Spleen (tissue), 11 donors: Measurements from ENCODE around the gene L3MBTL3. TPM values are rescaled to one million over a fixed set of nuclear protein-coding genes. Genes with fewer than 3 reads are reported as not detected.
"Not testable (repeated sequence)": the region's sequence is repeated elsewhere in the genome, so short reads cannot be mapped to it uniquely, and the experiment has no call there.

Source experiments
- DNase-seq: peaks from one replicate; pipeline ENCODE4 v3.0.0-alpha.2; 2020
- H3K27ac ChIP-seq, 8 donors: fragments of 200-600 bp; sonication (generic) in 7 of 8; 1 replicate in 4 of 8; 2 replicates in 4 of 8; pipeline versions ENCODE4 v1.5.0 to v1.8.0; 2016 to 2021; ENCODE audit warnings: inconsistent platforms in 4 of 8, mild to moderate bottlenecking in 4 of 8, moderate library complexity in 1 of 8
- H3K27me3 ChIP-seq, 7 donors: fragments of 200-600 bp; sonication (generic) in 6 of 7; replicated peaks in 1 of 7; 1 replicate in 4 of 7; 2 replicates in 3 of 7; pipeline versions ENCODE4 v1.5.0 to v1.8.0; 2016 to 2021; ENCODE audit warnings: inconsistent platforms in 3 of 7, mild to moderate bottlenecking in 1 of 7
- H3K36me3 ChIP-seq, 6 donors: fragments of 200-600 bp; sonication (generic) in 5 of 6; 1 replicate in 4 of 6; 2 replicates in 2 of 6; pipeline versions ENCODE4 v1.5.0 to v1.8.0; 2016 to 2021; ENCODE audit warnings: inconsistent platforms in 2 of 6
- H3K4me1 ChIP-seq, 6 donors: fragments of 200-600 bp; sonication (generic) in 5 of 6; 1 replicate in 3 of 6; 2 replicates in 3 of 6; pipeline versions ENCODE4 v1.5.0 to v1.8.0; 2016 to 2021; ENCODE audit warnings: inconsistent platforms in 3 of 6
- H3K4me3 ChIP-seq, 8 donors: fragments of 200-600 bp; sonication (generic) in 7 of 8; 1 replicate in 4 of 8; 2 replicates in 4 of 8; pipeline versions ENCODE4 v1.5.0 to v1.8.0; 2016 to 2021; ENCODE audit warnings: inconsistent platforms in 4 of 8, mild to moderate bottlenecking in 4 of 8, moderate library complexity in 2 of 8
- H3K9me3 ChIP-seq, 8 donors: fragments of 200-600 bp; sonication (generic) in 7 of 8; 1 replicate in 4 of 8; 2 replicates in 4 of 8; pipeline versions ENCODE4 v1.5.0 to v1.8.0; 2016 to 2021; ENCODE audit warnings: inconsistent platforms in 4 of 8
- CTCF ChIP-seq, 11 experiments: fragments of 200-600 bp in 7 of 11; fragments of 450-650 bp in 4 of 11; sonication (generic) in 4 of 11; IDR thresholded peaks in 8 of 11; conservative IDR thresholded peaks in 3 of 11; 1 replicate in 7 of 11; 2 replicates in 4 of 11; pipeline versions ENCODE4 v1.4.0 to v1.8.0; 2016 to 2021; ENCODE audit warnings: antibody characterized with exemption in 11 of 11, inconsistent platforms in 4 of 11, mild to moderate bottlenecking in 1 of 11
- POLR2A ChIP-seq, 3 donors: fragments of 450-650 bp; IDR thresholded peaks; one replicate each; pipeline ENCODE4 v1.5.1; 2017; ENCODE audit warnings: antibody characterized with exemption in 3 of 3, mild to moderate bottlenecking in 1 of 3
- POLR2AphosphoS5 ChIP-seq, 3 donors: sonication (generic); formaldehyde crosslinking; IDR thresholded peaks; one replicate each; pipeline ENCODE4 v1.5.1; 2017; ENCODE audit warnings: antibody characterized with exemption in 3 of 3
- WGBS, 5 donors: extraction: QIAGEN DNeasy Blood & Tissue Kit in 3 of 5; methylation state at CpG; one replicate each; pipeline versions ENCODE4 v1.1.5 to v1.1.7; 2013 to 2018; 5-methylcytosine and 5-hydroxymethylcytosine counted together
- intact Hi-C: fragments of 100-400 bp; cut with DNase I; formaldehyde crosslinking; loops from one replicate; pipeline ENCODE4 v1.15.0; 2023; ENCODE audit warnings: low total_unique reads
- polyA plus RNA-seq, 3 donors: library from polyadenylated mRNA; stranded (reverse); fragments of 200-250 nt; gene quantifications; one replicate each; pipeline ENCODE4 v1.2.1, GENCODE V29; 2013
- total RNA-seq, 7 donors: library from RNA; depleted of rRNA in 3 of 7; stranded (reverse); fragments of >200 nt in 3 of 7; fragmentation: NEBNext Ultra II Directional in 4 of 7; extraction: Animal tissue kit (Norgen Biotek cat#: 25700) in 4 of 7; gene quantifications; one replicate each; pipeline versions ENCODE4 v1.1.0 to v1.2.1, GENCODE V29; 2016 to 2021
- donor health status: healthy with polysubstance abuse.
- donor health status: DM: no; HTN: no; CAD: no; lungs with moderate emphysema.
- donor health status: DM: no; HTN: no; CAD: no.
- donor health status: Bipolar disorder and iron deficiency.
- donor health status: healthy.
- donor health status: DM: no; HTN: no; CAD: no.
- donor health status: DM: yes; HTN: yes; CAD: no.

The L3MBTL3 gene
- total and polyA plus RNA-seq, 10 donors: 7.0 to 45.6 (median 26.0) TPM

- H3K27ac ChIP-seq: peak overlapping the region in 2 of 8 donors; percentile 16 to 62
- no peaks in the 10 kb centered on the region for H3K27me3 ChIP-seq
- H3K4me3 ChIP-seq: no peak overlapping the region
- intact Hi-C loops: no loop called here
- H3K9me3 ChIP-seq: peaks cover 0 to 6% (median 2%) of the 10 kb centered on the region in 8 donors
- peaks cover 0 to 39% (median 0%) of the 10 kb centered on the region in 6 donors for H3K36me3 ChIP-seq
- WGBS, 5 donors: 90 to 98% (median 96%) methylated on average over 2 of the region's 2 CpGs
- H3K4me1 ChIP-seq: peaks cover 4 to 30% (median 9%) of the 10 kb centered on the region in 6 donors
- no peak for DNase-seq
- no peak for TF ChIP-seq POLR2A (IDR thresholded peaks at IDR 0.05)
- no peak for TF ChIP-seq POLR2AphosphoS5 (IDR thresholded peaks at IDR 0.05)
- no peak for TF ChIP-seq CTCF (IDR thresholded peaks at IDR 0.05 in 8 of 11, conservative IDR thresholded peaks at IDR 0.05 in 3 of 11)
Observed at GRCh38 chr6:130113201-130113710, 94.9 kb downstream of the L3MBTL3 start.

GRCh38 chr6:130115036-130115435 is 96.7 kb downstream of the L3MBTL3 start:
- H3K36me3 ChIP-seq: peaks cover 0 to 30% (median 0%) of the 10 kb centered on the region in 6 donors
- peaks cover 4 to 30% (median 9%) of the 10 kb centered on the region in 6 donors for H3K4me1 ChIP-seq
- no peak overlapping the region for H3K4me3 ChIP-seq
- peak overlapping the region in 6 of 8 donors; percentile 16 to 62 (median 48) for H3K27ac ChIP-seq
- H3K27me3 ChIP-seq: no peaks in the 10 kb centered on the region
- peaks cover 0 to under 1% (median 0%) of the 10 kb centered on the region in 8 donors for H3K9me3 ChIP-seq
- intact Hi-C loops: no loop called here
- TF ChIP-seq POLR2A (IDR thresholded peaks at IDR 0.05): no peak
- no peak for TF ChIP-seq CTCF (IDR thresholded peaks at IDR 0.05 in 8 of 11, conservative IDR thresholded peaks at IDR 0.05 in 3 of 11)
- TF ChIP-seq POLR2AphosphoS5 (IDR thresholded peaks at IDR 0.05): no peak
- 65 to 84% (median 69%) methylated on average over 6 of the region's 6 CpGs for WGBS, 5 donors
- no peak for DNase-seq

- DNase-seq: no peak
- peak overlapping the region in 3 of 8 donors; percentile 51 to 62 (median 53) for H3K27ac ChIP-seq
- H3K9me3 ChIP-seq: no peaks in the 10 kb centered on the region
- H3K36me3 ChIP-seq: peaks cover 0 to 32% (median 0%) of the 10 kb centered on the region in 6 donors
- H3K4me1 ChIP-seq: peaks cover 4 to 41% (median 9%) of the 10 kb centered on the region in 6 donors
- TF ChIP-seq CTCF (IDR thresholded peaks at IDR 0.05 in 8 of 11, conservative IDR thresholded peaks at IDR 0.05 in 3 of 11) (no peak), POLR2AphosphoS5 (IDR thresholded peaks at IDR 0.05) (no peak), POLR2A (IDR thresholded peaks at IDR 0.05) (no peak)
- 69 to 77% (median 75%) methylated on average over 4 of the region's 4 CpGs for WGBS, 5 donors
- no peak overlapping the region for H3K4me3 ChIP-seq
- intact Hi-C loops: no loop called here
- H3K27me3 ChIP-seq: no peaks in the 10 kb centered on the region
Observed at GRCh38 chr6:130116273-130116672, 97.9 kb downstream of the L3MBTL3 start.

GRCh38 chr6:130117187-130117701 is 98.9 kb downstream of the L3MBTL3 start:
- intact Hi-C loops, H3K27me3 ChIP-seq, H3K4me3 ChIP-seq, H3K27ac ChIP-seq, DNase-seq, H3K9me3 ChIP-seq: not testable (repeated sequence)
- WGBS, 5 donors: 97 to 99% (median 98%) methylated on average over 2 to 3 of the region's 4 CpGs
- H3K4me1 ChIP-seq: peaks cover 4 to 41% (median 9%) of the 10 kb centered on the region in 6 donors
- H3K36me3 ChIP-seq: peaks cover 0 to 32% (median 0%) of the 10 kb centered on the region in 6 donors
